Breast epithelium (tissue), 4 donors: ENCODE data around the gene SNPH. TPM values are rescaled to one million over a fixed set of nuclear protein-coding genes. Genes with fewer than 3 reads are reported as not detected.
"Not testable (repeated sequence)": the region's sequence is repeated elsewhere in the genome, so short reads cannot be mapped to it uniquely, and the experiment has no call there.

Source experiments
- DNase-seq, 2 donors: peaks; one replicate each; pipeline ENCODE4 v3.0.0-alpha.2; 2019; ENCODE audit warnings: low spot score in 2 of 2
- H3K27ac ChIP-seq, 2 donors: fragments of 200-600 bp; sonication (generic) in 1 of 2; one replicate each; pipeline ENCODE4 v1.5.1; 2016 to 2019; ENCODE audit warnings: mild to moderate bottlenecking in 1 of 2
- H3K27me3 ChIP-seq, 2 donors: fragments of 200-600 bp; sonication (generic) in 1 of 2; one replicate each; pipeline versions ENCODE4 v1.5.1 to v1.6.0; 2017 to 2019; ENCODE audit warnings: control low read depth in 1 of 2, mild to moderate bottlenecking in 1 of 2
- H3K36me3 ChIP-seq: fragments of 200-600 bp; one replicate; pipeline ENCODE4 v1.5.1; 2019
- H3K4me1 ChIP-seq, 2 donors: fragments of 200-600 bp; sonication (generic); one replicate each; pipeline ENCODE4 v1.5.1; 2016 to 2019; ENCODE audit warnings: control low read depth in 1 of 2
- H3K4me3 ChIP-seq, 3 donors: fragments of 200-600 bp; sonication (generic); 1 replicate in 2 of 3; 2 replicates in 1 of 3; pipeline ENCODE4 v1.5.1; 2016 to 2019; ENCODE audit warnings: mild to moderate bottlenecking in 3 of 3, moderate library complexity in 2 of 3
- H3K9me3 ChIP-seq, 2 donors: fragments of 200-600 bp; sonication (generic) in 1 of 2; one replicate each; pipeline ENCODE4 v1.5.1; 2016 to 2019; ENCODE audit warnings: control low read depth in 1 of 2
- CTCF ChIP-seq, 3 donors: fragments of 450-650 bp; IDR thresholded peaks; one replicate each; pipeline ENCODE4 v1.5.1; 2016 to 2017; ENCODE audit warnings: antibody characterized with exemption in 3 of 3, mild to moderate bottlenecking in 3 of 3, moderate library complexity in 3 of 3
- POLR2A ChIP-seq: fragments of 450-650 bp; IDR thresholded peaks from one replicate; pipeline ENCODE4 v1.6.1; 2016; ENCODE audit warnings: antibody characterized with exemption, mild to moderate bottlenecking, moderate library complexity
- POLR2AphosphoS5 ChIP-seq, 3 donors: sonication (generic); formaldehyde crosslinking; IDR thresholded peaks; one replicate each; pipeline ENCODE4 v1.6.1; 2017; ENCODE audit warnings: antibody characterized with exemption in 3 of 3
- intact Hi-C: fragments of 100-400 bp; cut with DNase I; formaldehyde crosslinking; loops from one replicate; pipeline ENCODE4 v1.15.1; 2023; ENCODE audit warnings: low total_unique reads
- total RNA-seq, 3 donors: library from RNA; depleted of rRNA; stranded (reverse); fragments of >200 nt; gene quantifications; one replicate each; pipeline ENCODE4 v1.1.0, GENCODE V29; 2016

The SNPH gene
- total RNA-seq, 3 donors from 2014 or later, result 2.3 to 4.0 (median 3.5) TPM

- Histone ChIP-seq H3K27ac (no peak overlapping the region), H3K9me3 (no peaks in the 10 kb centered on the region), H3K4me1 (no peaks in the 10 kb centered on the region), H3K27me3 (peaks cover 0 to 4% of the 10 kb centered on the region in 2 donors), H3K36me3 (no peaks in the 10 kb centered on the region), H3K4me3 (no peak overlapping the region)
- DNase-seq, result no peak
- no peak for TF ChIP-seq CTCF (IDR thresholded peaks at IDR 0.05)
- TF ChIP-seq POLR2A, result no peak
- no peak for TF ChIP-seq POLR2AphosphoS5 (IDR thresholded peaks at IDR 0.05)
- intact Hi-C loops, result no loop called here
These were observed 24.0 kb upstream of the SNPH start for GRCh38 chr20:1242099-1242498.

- no peaks in the 10 kb centered on the region for H3K9me3 ChIP-seq
- no peak overlapping the region for H3K27ac ChIP-seq
- no peak for DNase-seq
- intact Hi-C loops, result no loop called here
- H3K4me3 ChIP-seq, result no peak overlapping the region
- peaks cover 0 to 4% of the 10 kb centered on the region in 2 donors for H3K27me3 ChIP-seq
- no peak for TF ChIP-seq POLR2AphosphoS5 (IDR thresholded peaks at IDR 0.05)
- no peak for TF ChIP-seq CTCF (IDR thresholded peaks at IDR 0.05)
- no peak for TF ChIP-seq POLR2A
- no peaks in the 10 kb centered on the region for H3K4me1 ChIP-seq
- no peaks in the 10 kb centered on the region for H3K36me3 ChIP-seq
These were observed 23.6 kb upstream of the SNPH start for GRCh38 chr20:1242530-1242929.

- Histone ChIP-seq H3K4me3 (no peak overlapping the region), H3K4me1 (no peaks in the 10 kb centered on the region), H3K27ac (no peak overlapping the region), H3K9me3 (no peaks in the 10 kb centered on the region), H3K27me3 (peaks cover 0 to 4% of the 10 kb centered on the region in 2 donors), H3K36me3 (no peaks in the 10 kb centered on the region)
- no peak for DNase-seq
- TF ChIP-seq CTCF (IDR thresholded peaks at IDR 0.05) (no peak), POLR2A (no peak), POLR2AphosphoS5 (IDR thresholded peaks at IDR 0.05) (no peak)
- intact Hi-C loops, result no loop called here
These were observed 20.5 kb upstream of the SNPH start for GRCh38 chr20:1245578-1245977.

- no peaks in the 10 kb centered on the region for H3K36me3 ChIP-seq
- intact Hi-C loops, result no loop called here
- no peak overlapping the region for H3K4me3 ChIP-seq
- no peaks in the 10 kb centered on the region for H3K27me3 ChIP-seq
- TF ChIP-seq POLR2A (no peak), POLR2AphosphoS5 (IDR thresholded peaks at IDR 0.05) (no peak), CTCF (IDR thresholded peaks at IDR 0.05) (no peak)
- H3K27ac ChIP-seq, result no peak overlapping the region
- H3K4me1 ChIP-seq, result no peaks in the 10 kb centered on the region
- no peak for DNase-seq
- H3K9me3 ChIP-seq, result no peaks in the 10 kb centered on the region
These were observed 18.4 kb upstream of the SNPH start for GRCh38 chr20:1247689-1248088.

- intact Hi-C loops, result loop anchor here (10.0 kb wide), 1 partner anchor 375 kb away; the partner anchor contains the start of gene SIRPB1
- not testable (repeated sequence) for DNase-seq, H3K9me3 ChIP-seq, H3K27me3 ChIP-seq, H3K4me3 ChIP-seq, H3K36me3 ChIP-seq, H3K27ac ChIP-seq, H3K4me1 ChIP-seq
These were observed 15.8 kb upstream of the SNPH start for GRCh38 chr20:1250282-1250681.

GRCh38 chr20:1252416-1252815 lies 13.7 kb upstream of the SNPH start:
- H3K9me3 ChIP-seq, result no peaks in the 10 kb centered on the region
- no peak overlapping the region for H3K4me3 ChIP-seq
- H3K36me3 ChIP-seq, result no peaks in the 10 kb centered on the region
- peaks cover 0 to 4% of the 10 kb centered on the region in 2 donors for H3K27me3 ChIP-seq
- no peaks in the 10 kb centered on the region for H3K4me1 ChIP-seq
- no peak for DNase-seq
- H3K27ac ChIP-seq, result no peak overlapping the region
- TF ChIP-seq POLR2A (no peak), CTCF (IDR thresholded peaks at IDR 0.05) (no peak), POLR2AphosphoS5 (IDR thresholded peaks at IDR 0.05) (no peak)
- intact Hi-C loops, result loop anchor here (10.0 kb wide), 1 partner anchor 372 kb away; the partner anchor contains the start of gene SIRPB1
